Endothelial cell of umbilical vein (primary cell): Measurements from ENCODE around the gene DLEC1.

Source experiments
- EZH2 ChIP-seq: IDR thresholded peaks from 2 replicates; pipeline ENCODE4 v1.6.1; 2012; ENCODE audit warnings: borderline replicate concordance, low read depth, mild to moderate bottlenecking, moderate library complexity, low read length, inconsistent platforms; ENCODE audit not compliant: severe bottlenecking
- GATA2 ChIP-seq: IDR thresholded peaks from 2 replicates; pipeline ENCODE4 v1.7.0; 2011; ENCODE audit warnings: low read depth, mild to moderate bottlenecking, moderate library complexity, mixed read lengths, low read length; ENCODE audit not compliant: insufficient read length, insufficient read depth
- JUN ChIP-seq: IDR thresholded peaks from 2 replicates; pipeline ENCODE4 v1.6.1; 2011; ENCODE audit warnings: borderline replicate concordance, low read depth; ENCODE audit not compliant: insufficient read length, insufficient read depth
- MYC ChIP-seq: IDR thresholded peaks from one replicate; pipeline ENCODE4 v1.6.1; 2011; ENCODE audit warnings: mild to moderate bottlenecking, low read depth, low read length
- POLR2A ChIP-seq: IDR thresholded peaks from 2 replicates; pipeline ENCODE4 v1.6.1; 2012; ENCODE audit warnings: low read depth, mild to moderate bottlenecking, control low read depth, low read length
- POLR2AphosphoS5 ChIP-seq: IDR thresholded peaks from 2 replicates; pipeline ENCODE4 v1.6.1; 2012; ENCODE audit warnings: low read depth, mild to moderate bottlenecking, control low read depth, low read length, moderate library complexity; ENCODE audit not compliant: insufficient read depth
- TF ChIP-seq, protein P1 (sequence below), 2 donors: IDR thresholded peaks; 1 replicate in 1 of 2; 2 replicates in 1 of 2; pipeline ENCODE4 v1.5.1; 2011; ENCODE audit warnings: low read length in 2 of 2, mild to moderate bottlenecking in 2 of 2, moderate library complexity in 2 of 2, control low read depth in 1 of 2, inconsistent platforms in 1 of 2, low read depth in 1 of 2; ENCODE audit not compliant: insufficient read depth in 1 of 2; ENCODE audit errors: extremely low read depth in 1 of 2

DNA sequence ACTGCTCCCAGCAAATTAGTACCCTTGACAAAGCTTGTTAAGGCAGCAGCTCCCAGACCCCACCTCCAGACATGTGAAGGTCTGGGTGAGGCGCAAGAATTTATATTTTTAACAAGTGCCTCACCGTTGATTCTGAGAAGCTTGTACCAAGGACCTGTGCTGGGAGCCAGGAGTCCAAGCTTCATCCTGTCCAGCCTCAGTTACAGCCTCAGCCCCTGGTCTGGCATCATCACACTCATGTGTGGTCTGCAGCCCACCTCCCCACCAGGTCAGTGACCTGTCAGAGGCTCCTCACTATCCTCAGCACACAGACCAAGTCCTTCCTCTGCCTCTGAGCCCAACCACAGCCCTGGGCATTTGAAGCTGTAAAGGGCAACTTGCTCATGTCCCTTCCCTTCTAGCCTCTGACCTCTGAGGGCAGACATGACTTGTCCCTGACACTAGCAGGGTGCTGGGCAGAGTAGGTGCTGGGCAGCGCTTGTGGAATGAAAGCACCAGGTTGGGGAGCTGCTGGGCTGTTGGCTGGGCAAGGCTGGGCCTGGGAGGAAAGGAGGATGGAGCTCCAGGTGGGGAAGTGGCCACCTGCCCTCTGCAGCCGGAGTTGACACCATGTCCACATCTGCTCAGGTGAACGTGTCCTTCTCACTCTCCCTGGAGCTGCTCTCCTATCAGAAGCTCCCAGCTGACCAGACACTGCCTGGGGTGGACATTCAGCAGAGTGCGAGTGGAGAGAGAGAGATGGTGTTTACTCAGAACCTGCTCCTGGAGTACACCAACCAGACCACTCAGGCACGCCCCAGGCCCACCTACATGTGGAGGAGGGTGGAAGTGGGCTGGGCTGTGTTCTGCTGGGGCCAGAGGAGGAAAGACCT, 81.0 kb downstream of the DLEC1 start:
- TF ChIP-seq, protein P1, sequence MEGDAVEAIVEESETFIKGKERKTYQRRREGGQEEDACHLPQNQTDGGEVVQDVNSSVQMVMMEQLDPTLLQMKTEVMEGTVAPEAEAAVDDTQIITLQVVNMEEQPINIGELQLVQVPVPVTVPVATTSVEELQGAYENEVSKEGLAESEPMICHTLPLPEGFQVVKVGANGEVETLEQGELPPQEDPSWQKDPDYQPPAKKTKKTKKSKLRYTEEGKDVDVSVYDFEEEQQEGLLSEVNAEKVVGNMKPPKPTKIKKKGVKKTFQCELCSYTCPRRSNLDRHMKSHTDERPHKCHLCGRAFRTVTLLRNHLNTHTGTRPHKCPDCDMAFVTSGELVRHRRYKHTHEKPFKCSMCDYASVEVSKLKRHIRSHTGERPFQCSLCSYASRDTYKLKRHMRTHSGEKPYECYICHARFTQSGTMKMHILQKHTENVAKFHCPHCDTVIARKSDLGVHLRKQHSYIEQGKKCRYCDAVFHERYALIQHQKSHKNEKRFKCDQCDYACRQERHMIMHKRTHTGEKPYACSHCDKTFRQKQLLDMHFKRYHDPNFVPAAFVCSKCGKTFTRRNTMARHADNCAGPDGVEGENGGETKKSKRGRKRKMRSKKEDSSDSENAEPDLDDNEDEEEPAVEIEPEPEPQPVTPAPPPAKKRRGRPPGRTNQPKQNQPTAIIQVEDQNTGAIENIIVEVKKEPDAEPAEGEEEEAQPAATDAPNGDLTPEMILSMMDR (IDR thresholded peaks at IDR 0.05; ENCODE audit: extremely low read depth in 1 of 2, insufficient read depth in 1 of 2, low read depth in 1 of 2, low read length in 2 of 2), result no peak
- TF ChIP-seq EZH2 (no peak), POLR2AphosphoS5 (no peak), POLR2A (no peak), GATA2 (no peak), MYC (no peak), JUN (no peak)
